Measurements from ENCODE around the gene ADGRV1.

The ADGRV1 gene

DNA sequence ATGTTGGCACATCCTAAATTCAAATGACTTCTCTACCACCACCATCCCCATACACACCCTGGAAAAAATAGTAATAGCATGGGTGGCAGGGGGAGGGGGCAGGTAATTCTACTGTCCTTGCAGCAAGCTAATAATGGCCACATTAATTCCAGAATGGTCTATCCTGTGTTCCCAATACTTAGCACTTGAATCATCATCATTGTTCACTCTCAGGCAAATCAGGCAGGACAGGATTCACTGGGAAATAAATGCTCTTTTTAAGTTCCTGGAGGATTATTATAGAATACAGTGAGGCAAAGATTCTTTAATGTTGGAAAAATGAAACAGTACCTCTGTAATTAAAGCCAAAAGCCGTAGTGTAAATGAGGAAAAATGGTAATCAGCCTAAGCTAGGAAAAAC is 570.0 kb downstream of the ADGRV1 start:
- no peak overlapping the region for H3K9ac ChIP-seq (ENCODE audit: low read length)

DNA sequence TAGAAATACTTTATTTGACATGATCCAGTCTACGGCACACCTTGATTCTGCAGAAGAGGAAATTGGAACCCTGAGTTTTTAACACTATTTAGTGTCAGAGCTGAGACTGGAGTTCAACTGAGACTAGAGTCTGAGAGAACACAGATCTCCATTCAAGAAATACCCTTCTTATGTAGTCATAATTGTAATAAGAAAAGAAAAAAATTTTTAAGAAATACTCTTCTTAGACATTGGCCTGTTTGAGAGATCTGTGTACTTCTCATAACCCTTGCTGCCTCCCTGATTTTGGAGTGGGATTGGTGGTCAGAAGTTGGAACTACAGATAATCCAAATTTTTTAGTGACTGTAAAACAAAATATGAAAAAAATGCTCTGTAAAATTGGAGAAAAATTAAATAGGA is 571.2 kb downstream of the ADGRV1 start:
- H3K27me3 ChIP-seq (ENCODE audit: control insufficient read depth, insufficient read depth, low read length) = no peaks in the 10 kb centered on the region
- peaks cover 3% of the 10 kb centered on the region for H3K36me3 ChIP-seq (ENCODE audit: control insufficient read depth, low read depth, low read length)
- no peak overlapping the region for H3K9ac ChIP-seq (ENCODE audit: low read length)
- no peak overlapping the region for H3K27ac ChIP-seq (ENCODE audit: low read length)
- H3K4me1 ChIP-seq (ENCODE audit: control insufficient read depth, low read depth, low read length) = no peaks in the 10 kb centered on the region
- H3K4me3 ChIP-seq (ENCODE audit: low read length) = no peak overlapping the region
- no peaks in the 10 kb centered on the region for H3K9me3 ChIP-seq (ENCODE audit: control insufficient read depth, low read depth, low read length)

More for the DNA sequence above, 570.0 kb downstream of the ADGRV1 start:
- Histone ChIP-seq H3K9me3 (ENCODE audit: control insufficient read depth, low read depth, low read length) (no peaks in the 10 kb centered on the region), H3K4me3 (ENCODE audit: low read length) (no peak overlapping the region), H3K36me3 (ENCODE audit: control insufficient read depth, low read depth, low read length) (peaks cover 3% of the 10 kb centered on the region), H3K27me3 (ENCODE audit: control insufficient read depth, insufficient read depth, low read length) (no peaks in the 10 kb centered on the region), H3K4me1 (ENCODE audit: control insufficient read depth, low read depth, low read length) (no peaks in the 10 kb centered on the region), H3K27ac (ENCODE audit: low read length) (no peak overlapping the region)

DNA sequence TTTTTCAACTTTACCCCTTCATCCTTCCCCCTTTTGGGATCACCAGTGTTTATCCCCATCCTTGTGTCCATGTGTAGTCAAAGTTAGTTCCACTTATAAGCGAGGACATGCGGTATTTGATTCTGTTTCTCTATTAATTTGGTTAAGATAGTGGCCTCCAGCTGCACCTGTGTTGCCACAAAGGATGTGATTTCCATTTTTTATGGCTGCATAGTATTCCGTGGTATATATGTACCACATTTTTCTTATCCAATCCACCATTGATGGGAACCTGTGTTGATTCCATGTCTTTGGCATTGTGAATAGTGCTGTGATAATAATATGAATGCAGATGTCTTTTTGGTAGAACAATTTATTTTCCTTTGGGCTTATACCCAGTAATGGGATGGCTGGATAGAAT is 572.2 kb downstream of the ADGRV1 start:
- no peak overlapping the region for H3K4me3 ChIP-seq (ENCODE audit: low read length)
- H3K4me1 ChIP-seq (ENCODE audit: control insufficient read depth, low read depth, low read length) = no peaks in the 10 kb centered on the region
- H3K9me3 ChIP-seq (ENCODE audit: control insufficient read depth, low read depth, low read length) = no peaks in the 10 kb centered on the region
- no peaks in the 10 kb centered on the region for H3K27me3 ChIP-seq (ENCODE audit: control insufficient read depth, insufficient read depth, low read length)
- H3K9ac ChIP-seq (ENCODE audit: low read length) = no peak overlapping the region
- no peaks in the 10 kb centered on the region for H3K36me3 ChIP-seq (ENCODE audit: control insufficient read depth, low read depth, low read length)
- H3K27ac ChIP-seq (ENCODE audit: low read length) = no peak overlapping the region

DNA sequence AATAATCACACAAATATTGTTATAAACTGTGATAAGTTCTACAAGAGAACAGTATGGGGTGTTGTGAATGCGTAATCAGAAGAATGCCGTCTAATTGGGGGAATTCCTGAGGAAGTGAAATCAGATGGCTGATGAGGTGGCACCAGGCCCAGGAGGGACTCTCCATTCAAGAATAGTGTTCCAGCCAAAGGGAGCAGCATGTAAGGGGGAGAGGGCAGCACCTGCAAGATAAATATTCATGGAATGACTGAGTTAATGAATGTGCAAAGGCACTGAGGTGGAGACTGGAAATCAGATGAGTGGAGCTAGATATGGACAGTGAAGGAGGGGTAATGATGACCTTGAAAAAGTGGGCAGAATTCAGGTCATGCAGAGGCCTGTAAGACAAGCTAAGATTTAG is 574.0 kb downstream of the ADGRV1 start:
- Histone ChIP-seq H3K9ac (ENCODE audit: low read length) (no peak overlapping the region), H3K36me3 (ENCODE audit: control insufficient read depth, low read depth, low read length) (no peaks in the 10 kb centered on the region), H3K9me3 (ENCODE audit: control insufficient read depth, low read depth, low read length) (no peaks in the 10 kb centered on the region), H3K27ac (ENCODE audit: low read length) (no peak overlapping the region), H3K4me1 (ENCODE audit: control insufficient read depth, low read depth, low read length) (no peaks in the 10 kb centered on the region), H3K27me3 (ENCODE audit: control insufficient read depth, insufficient read depth, low read length) (no peaks in the 10 kb centered on the region), H3K4me3 (ENCODE audit: low read length) (no peak overlapping the region)

DNA sequence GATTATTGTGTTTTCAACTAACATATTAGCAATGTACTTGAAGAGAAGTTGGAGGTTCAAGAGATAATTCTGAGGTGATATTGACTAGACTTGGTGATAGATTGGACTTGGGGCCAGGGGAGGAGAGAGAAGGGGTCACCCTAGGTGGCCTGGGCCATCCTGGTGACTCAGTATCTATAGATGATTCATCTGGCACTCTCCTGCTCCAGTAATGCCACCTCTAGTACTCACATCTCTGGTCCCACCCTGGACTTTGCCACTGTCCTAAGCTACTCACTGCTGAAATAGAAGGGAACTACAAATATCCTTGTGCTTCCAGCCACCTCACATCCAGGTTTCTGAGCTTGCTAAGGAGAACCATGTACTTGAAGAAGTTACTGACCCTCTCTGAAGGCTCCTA is 574.6 kb downstream of the ADGRV1 start:
- Histone ChIP-seq H3K4me1 (ENCODE audit: control insufficient read depth, low read depth, low read length) (no peaks in the 10 kb centered on the region), H3K27ac (ENCODE audit: low read length) (no peak overlapping the region), H3K9me3 (ENCODE audit: control insufficient read depth, low read depth, low read length) (no peaks in the 10 kb centered on the region), H3K36me3 (ENCODE audit: control insufficient read depth, low read depth, low read length) (no peaks in the 10 kb centered on the region), H3K27me3 (ENCODE audit: control insufficient read depth, insufficient read depth, low read length) (no peaks in the 10 kb centered on the region), H3K9ac (ENCODE audit: low read length) (no peak overlapping the region), H3K4me3 (ENCODE audit: low read length) (no peak overlapping the region)

DNA sequence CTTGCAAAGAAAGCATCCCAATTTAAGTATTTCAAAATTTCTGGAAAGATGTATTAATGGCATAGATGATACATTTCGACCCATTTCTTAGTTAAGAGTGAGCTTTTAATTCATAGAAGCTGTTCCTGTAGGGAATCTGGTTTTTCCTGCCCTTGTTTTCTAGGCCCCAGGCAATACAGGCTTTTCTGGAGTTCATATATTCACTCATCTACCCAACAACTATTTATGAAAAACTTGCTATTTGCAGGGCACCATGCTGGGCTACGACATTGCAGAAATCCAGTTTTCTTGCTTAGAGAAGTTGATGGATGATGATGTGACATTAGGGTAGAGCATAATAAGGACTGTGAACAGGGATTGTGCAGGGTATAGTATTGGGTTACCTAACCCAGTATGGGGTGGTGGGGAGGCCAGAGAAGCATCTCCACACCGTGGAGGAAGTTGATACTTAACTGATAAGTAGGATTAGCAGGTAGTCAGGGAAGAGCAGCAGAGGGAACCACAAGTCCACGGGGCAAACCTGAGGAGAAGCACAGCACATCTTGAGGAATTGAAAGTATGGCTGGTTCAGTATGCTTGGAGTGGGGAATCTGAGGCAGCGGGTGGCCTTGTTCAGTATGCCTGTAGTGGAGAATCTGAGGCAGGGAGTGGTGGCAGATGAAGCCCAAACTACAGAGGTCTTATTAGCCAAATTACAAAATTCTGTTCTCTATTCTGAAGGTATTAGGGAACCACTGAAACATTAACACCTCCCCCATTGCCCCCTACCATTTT is 577.1 kb downstream of the ADGRV1 start:
- Histone ChIP-seq H3K9ac (ENCODE audit: low read length) (no peak overlapping the region), H3K4me1 (ENCODE audit: control insufficient read depth, low read depth, low read length) (no peaks in the 10 kb centered on the region), H3K36me3 (ENCODE audit: control insufficient read depth, low read depth, low read length) (no peaks in the 10 kb centered on the region), H3K4me3 (ENCODE audit: low read length) (no peak overlapping the region), H3K27ac (ENCODE audit: low read length) (no peak overlapping the region), H3K27me3 (ENCODE audit: control insufficient read depth, insufficient read depth, low read length) (no peaks in the 10 kb centered on the region), H3K9me3 (ENCODE audit: control insufficient read depth, low read depth, low read length) (no peaks in the 10 kb centered on the region)

DNA sequence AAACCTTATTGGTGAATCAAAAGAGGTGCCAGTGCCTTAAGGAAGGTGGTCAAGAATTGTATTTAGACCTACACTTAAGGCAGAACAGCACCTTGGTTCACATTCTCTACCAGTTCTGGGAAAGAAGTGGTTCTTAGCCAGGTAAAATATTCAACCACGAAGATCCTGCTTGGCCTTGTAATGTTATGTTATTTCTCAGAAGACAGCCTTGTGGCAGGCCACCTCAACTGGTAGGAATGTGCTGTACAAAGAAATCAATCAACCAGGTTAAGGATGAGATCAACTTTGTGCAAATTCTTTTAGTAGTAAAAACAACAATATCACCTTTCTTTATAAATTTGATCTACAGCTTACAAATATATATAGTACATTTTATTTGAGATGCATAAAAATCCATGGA is 577.7 kb downstream of the ADGRV1 start:
- H3K27me3 ChIP-seq (ENCODE audit: control insufficient read depth, insufficient read depth, low read length) = no peaks in the 10 kb centered on the region

DNA sequence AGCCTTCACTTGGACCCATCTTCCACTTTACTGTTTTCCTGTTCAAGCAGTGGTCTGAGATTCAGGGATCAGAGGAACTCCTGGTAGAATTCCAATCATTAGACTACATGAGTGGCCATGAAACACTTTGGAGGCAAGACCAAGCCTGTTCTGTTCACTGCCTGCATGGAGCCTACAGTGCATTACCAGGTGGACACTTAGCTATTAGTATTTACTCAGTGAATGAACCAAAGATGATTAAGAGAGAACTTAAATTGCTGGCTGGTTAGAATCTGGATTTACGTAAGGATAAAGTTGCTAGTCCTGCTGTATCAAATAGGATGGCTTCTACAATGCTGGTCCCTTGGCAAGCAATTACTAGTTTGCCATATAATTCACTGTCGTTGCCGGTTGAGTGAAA is 579.0 kb downstream of the ADGRV1 start:
- no peak overlapping the region for H3K4me3 ChIP-seq (ENCODE audit: low read length)
- peaks cover 9% of the 10 kb centered on the region for H3K4me1 ChIP-seq (ENCODE audit: control insufficient read depth, low read depth, low read length)
- H3K36me3 ChIP-seq (ENCODE audit: control insufficient read depth, low read depth, low read length) = no peaks in the 10 kb centered on the region
- no peaks in the 10 kb centered on the region for H3K27me3 ChIP-seq (ENCODE audit: control insufficient read depth, insufficient read depth, low read length)
- H3K9ac ChIP-seq (ENCODE audit: low read length) = no peak overlapping the region
- no peaks in the 10 kb centered on the region for H3K9me3 ChIP-seq (ENCODE audit: control insufficient read depth, low read depth, low read length)
- H3K27ac ChIP-seq (ENCODE audit: low read length) = no peak overlapping the region

More for the DNA sequence above, 577.7 kb downstream of the ADGRV1 start:
- no peak overlapping the region for H3K4me3 ChIP-seq (ENCODE audit: low read length)
- peaks cover 2% of the 10 kb centered on the region for H3K4me1 ChIP-seq (ENCODE audit: control insufficient read depth, low read depth, low read length)
- no peaks in the 10 kb centered on the region for H3K36me3 ChIP-seq (ENCODE audit: control insufficient read depth, low read depth, low read length)
- H3K9me3 ChIP-seq (ENCODE audit: control insufficient read depth, low read depth, low read length) = no peaks in the 10 kb centered on the region
- no peak overlapping the region for H3K9ac ChIP-seq (ENCODE audit: low read length)
- H3K27ac ChIP-seq (ENCODE audit: low read length) = no peak overlapping the region

DNA sequence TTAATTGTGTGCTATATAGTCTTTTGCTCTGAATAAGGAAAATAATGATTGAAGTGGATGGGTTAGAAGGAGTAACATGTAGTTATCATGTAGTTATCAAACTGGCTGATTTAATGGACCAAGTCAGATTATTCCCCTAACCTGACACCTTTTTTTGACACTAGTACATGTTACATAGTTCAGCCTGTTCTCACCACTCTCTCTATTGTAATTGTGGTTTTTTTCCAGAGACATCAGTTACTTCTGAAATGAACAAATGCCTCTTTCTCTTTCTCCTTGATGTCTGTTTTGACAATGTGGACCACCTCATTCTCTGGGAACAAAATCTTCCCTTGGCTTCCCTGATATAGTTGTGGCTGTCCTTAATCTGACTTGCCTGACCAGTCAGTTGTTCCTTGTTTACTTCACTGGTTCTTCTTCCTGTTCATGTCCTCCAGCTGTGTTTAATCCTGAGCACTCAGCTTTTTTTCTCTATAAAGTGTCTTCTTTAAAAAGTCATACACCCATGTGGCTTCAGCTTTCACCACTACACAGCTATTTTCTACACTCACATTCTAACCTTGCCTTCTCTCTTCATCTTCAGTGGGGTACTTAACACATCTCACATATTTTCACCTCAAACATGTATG is 581.1 kb downstream of the ADGRV1 start:
- Histone ChIP-seq H3K27ac (ENCODE audit: low read length) (no peak overlapping the region), H3K9me3 (ENCODE audit: control insufficient read depth, low read depth, low read length) (no peaks in the 10 kb centered on the region), H3K27me3 (ENCODE audit: control insufficient read depth, insufficient read depth, low read length) (no peaks in the 10 kb centered on the region), H3K4me3 (ENCODE audit: low read length) (no peak overlapping the region), H3K9ac (ENCODE audit: low read length) (no peak overlapping the region), H3K36me3 (ENCODE audit: control insufficient read depth, low read depth, low read length) (no peaks in the 10 kb centered on the region), H3K4me1 (ENCODE audit: control insufficient read depth, low read depth, low read length) (peaks cover 9% of the 10 kb centered on the region)

DNA sequence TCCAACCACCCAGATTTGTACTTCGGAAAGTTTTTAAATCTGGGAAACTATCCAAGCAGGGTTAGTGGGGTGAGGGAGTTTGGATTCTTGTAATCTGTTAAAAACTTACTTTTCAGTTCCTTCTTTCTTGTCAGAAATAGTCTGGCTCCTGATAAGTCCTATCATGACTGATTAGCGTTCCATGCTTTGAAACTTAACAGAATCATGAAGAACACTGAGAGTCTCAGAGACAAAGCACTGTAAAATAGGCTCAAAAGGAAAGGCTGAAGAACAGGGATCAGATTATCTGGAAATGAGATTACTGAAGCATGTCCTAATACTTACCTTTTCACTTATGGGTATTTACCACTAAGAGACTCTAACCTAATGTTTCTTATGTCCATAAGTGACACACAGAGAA is 582.1 kb downstream of the ADGRV1 start:
- no peak overlapping the region for H3K27ac ChIP-seq (ENCODE audit: low read length)

DNA sequence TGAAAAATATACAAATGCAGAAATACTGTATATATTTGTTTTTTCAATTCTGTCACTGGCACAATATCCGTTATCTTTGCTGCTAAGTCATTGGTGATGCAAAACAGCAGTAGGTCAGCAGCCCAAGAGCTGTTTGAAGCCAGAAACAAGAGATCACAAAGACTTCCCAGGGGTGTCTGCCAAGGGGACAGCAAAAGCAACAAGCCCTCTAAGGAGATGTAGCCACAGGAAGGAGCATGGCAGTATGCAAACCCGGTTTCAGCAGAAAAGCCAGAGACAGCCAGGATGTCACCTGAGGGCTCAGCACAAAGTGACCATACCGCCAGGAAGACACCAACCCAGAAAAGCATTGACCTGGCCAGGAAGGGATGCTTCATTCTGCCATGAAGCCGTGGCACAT is 583.0 kb downstream of the ADGRV1 start:
- no peak overlapping the region for H3K4me3 ChIP-seq (ENCODE audit: low read length)
- no peak overlapping the region for H3K27ac ChIP-seq (ENCODE audit: low read length)
- no peaks in the 10 kb centered on the region for H3K36me3 ChIP-seq (ENCODE audit: control insufficient read depth, low read depth, low read length)
- no peaks in the 10 kb centered on the region for H3K27me3 ChIP-seq (ENCODE audit: control insufficient read depth, insufficient read depth, low read length)
- peaks cover 9% of the 10 kb centered on the region for H3K4me1 ChIP-seq (ENCODE audit: control insufficient read depth, low read depth, low read length)
- no peak overlapping the region for H3K9ac ChIP-seq (ENCODE audit: low read length)
- H3K9me3 ChIP-seq (ENCODE audit: control insufficient read depth, low read depth, low read length) = no peaks in the 10 kb centered on the region

More for the DNA sequence above, 582.1 kb downstream of the ADGRV1 start:
- no peaks in the 10 kb centered on the region for H3K36me3 ChIP-seq (ENCODE audit: control insufficient read depth, low read depth, low read length)
- no peak overlapping the region for H3K9ac ChIP-seq (ENCODE audit: low read length)
- no peak overlapping the region for H3K4me3 ChIP-seq (ENCODE audit: low read length)
- peaks cover 9% of the 10 kb centered on the region for H3K4me1 ChIP-seq (ENCODE audit: control insufficient read depth, low read depth, low read length)
- H3K27me3 ChIP-seq (ENCODE audit: control insufficient read depth, insufficient read depth, low read length) = no peaks in the 10 kb centered on the region
- no peaks in the 10 kb centered on the region for H3K9me3 ChIP-seq (ENCODE audit: control insufficient read depth, low read depth, low read length)

DNA sequence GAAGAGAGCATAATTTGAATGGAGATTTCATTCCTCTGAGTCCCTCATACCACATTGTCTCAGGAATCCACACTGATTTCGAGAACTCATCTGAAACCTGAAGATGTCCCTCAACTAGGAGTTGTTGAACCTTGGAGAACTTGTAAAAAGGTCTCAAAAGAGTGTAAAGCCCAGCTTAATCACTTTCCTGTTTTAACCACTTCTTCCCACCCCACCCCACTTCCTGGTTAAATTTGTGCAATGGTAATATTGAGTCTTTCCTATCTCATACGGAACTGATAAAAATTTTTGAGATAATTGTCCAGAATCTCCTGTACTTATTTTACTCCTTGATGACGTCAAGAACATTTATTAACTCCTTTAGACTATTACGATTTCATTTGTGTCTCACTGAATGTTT is 583.8 kb downstream of the ADGRV1 start:
- Histone ChIP-seq H3K36me3 (ENCODE audit: control insufficient read depth, low read depth, low read length) (no peaks in the 10 kb centered on the region), H3K4me1 (ENCODE audit: control insufficient read depth, low read depth, low read length) (peaks cover 9% of the 10 kb centered on the region), H3K4me3 (ENCODE audit: low read length) (no peak overlapping the region), H3K27ac (ENCODE audit: low read length) (no peak overlapping the region), H3K9me3 (ENCODE audit: control insufficient read depth, low read depth, low read length) (no peaks in the 10 kb centered on the region), H3K27me3 (ENCODE audit: control insufficient read depth, insufficient read depth, low read length) (no peaks in the 10 kb centered on the region), H3K9ac (ENCODE audit: low read length) (no peak overlapping the region)

Measured in iPS-18a (cell line).